ENCODE data around the gene FANK1.
A peak's percentile ranks its signal among the peaks of the same experiment; 100 is the strongest.

The FANK1 gene

GRCh38 chr10:125896088-125896934 is at the start of gene FANK1:
TSS of gene FANK1 (plus strand) at chr10:125896564. CDS start at chr10:125896643, 79 bp downstream.
- TF ChIP-seq FOXM1 (IDR thresholded peaks at IDR 0.05; ENCODE audit: borderline replicate concordance, low read depth) = peak; percentile 12; the same call in 1 of the 2 replicates
- TF ChIP-seq YY1 (IDR thresholded peaks at IDR 0.05; ENCODE audit: low read depth) = peak; percentile 33; the same call in 1 of the 2 replicates
- peak; percentile 85 for TF ChIP-seq MAX (IDR thresholded peaks at IDR 0.05)
- TF ChIP-seq TAF1 (IDR thresholded peaks at IDR 0.05; ENCODE audit: low read depth) = peak; percentile 38; the same call in 1 of the 2 replicates
- peak; percentile 42 for TF ChIP-seq EGR1 (IDR thresholded peaks at IDR 0.05)
- TF ChIP-seq TCF12 (IDR thresholded peaks at IDR 0.05; ENCODE audit: low read depth) = peak; percentile 39

- TF ChIP-seq YY1 (IDR thresholded peaks at IDR 0.05; ENCODE audit: low read depth) (no peak), EP300 (IDR thresholded peaks at IDR 0.05; ENCODE audit: borderline replicate concordance) (no peak), MAX (IDR thresholded peaks at IDR 0.05) (no peak), CREB1 (IDR thresholded peaks at IDR 0.05; ENCODE audit: low read depth) (no peak), ZBTB7A (IDR thresholded peaks at IDR 0.05; ENCODE audit: low read depth) (no peak), USF1 (IDR thresholded peaks at IDR 0.05) (no peak), CEBPB (IDR thresholded peaks at IDR 0.05) (no peak), TAF1 (IDR thresholded peaks at IDR 0.05; ENCODE audit: low read depth) (no peak), RAD21 (IDR thresholded peaks at IDR 0.05; ENCODE audit: low read depth) (no peak), EGR1 (IDR thresholded peaks at IDR 0.05) (no peak), REST (IDR thresholded peaks at IDR 0.05; ENCODE audit: low read depth) (no peak), FOXM1 (IDR thresholded peaks at IDR 0.05; ENCODE audit: borderline replicate concordance, low read depth) (no peak), NFIC (IDR thresholded peaks at IDR 0.05) (no peak), TEAD4 (IDR thresholded peaks at IDR 0.05) (no peak), TCF12 (IDR thresholded peaks at IDR 0.05; ENCODE audit: low read depth) (no peak)
These were observed 49.5 kb upstream of the FANK1 start for GRCh38 chr10:125846894-125847293.

- TF ChIP-seq TEAD4 (IDR thresholded peaks at IDR 0.05) (no peak), NFIC (IDR thresholded peaks at IDR 0.05) (no peak), REST (IDR thresholded peaks at IDR 0.05; ENCODE audit: low read depth) (no peak), CEBPB (IDR thresholded peaks at IDR 0.05) (no peak), MAX (IDR thresholded peaks at IDR 0.05) (no peak), ZBTB7A (IDR thresholded peaks at IDR 0.05; ENCODE audit: low read depth) (no peak), YY1 (IDR thresholded peaks at IDR 0.05; ENCODE audit: low read depth) (no peak), CREB1 (IDR thresholded peaks at IDR 0.05; ENCODE audit: low read depth) (no peak), RAD21 (IDR thresholded peaks at IDR 0.05; ENCODE audit: low read depth) (no peak), FOXM1 (IDR thresholded peaks at IDR 0.05; ENCODE audit: borderline replicate concordance, low read depth) (no peak), EP300 (IDR thresholded peaks at IDR 0.05; ENCODE audit: borderline replicate concordance) (no peak), USF1 (IDR thresholded peaks at IDR 0.05) (no peak), TCF12 (IDR thresholded peaks at IDR 0.05; ENCODE audit: low read depth) (no peak)
These were observed 48.0 kb upstream of the FANK1 start for GRCh38 chr10:125848371-125848770.

GRCh38 chr10:125848857-125849256 is 47.5 kb upstream of the FANK1 start:
- TF ChIP-seq USF1 (IDR thresholded peaks at IDR 0.05) (no peak), YY1 (IDR thresholded peaks at IDR 0.05; ENCODE audit: low read depth) (no peak)

GRCh38 chr10:125849448-125849847 is 46.9 kb upstream of the FANK1 start:
- TF ChIP-seq RAD21 (IDR thresholded peaks at IDR 0.05; ENCODE audit: low read depth) (no peak), MAX (IDR thresholded peaks at IDR 0.05) (no peak), TAF1 (IDR thresholded peaks at IDR 0.05; ENCODE audit: low read depth) (no peak), EGR1 (IDR thresholded peaks at IDR 0.05) (no peak), TEAD4 (IDR thresholded peaks at IDR 0.05) (no peak), CEBPB (IDR thresholded peaks at IDR 0.05) (no peak), REST (IDR thresholded peaks at IDR 0.05; ENCODE audit: low read depth) (no peak), YY1 (IDR thresholded peaks at IDR 0.05; ENCODE audit: low read depth) (no peak), FOXM1 (IDR thresholded peaks at IDR 0.05; ENCODE audit: borderline replicate concordance, low read depth) (no peak), NFIC (IDR thresholded peaks at IDR 0.05) (no peak), ZBTB7A (IDR thresholded peaks at IDR 0.05; ENCODE audit: low read depth) (no peak), EP300 (IDR thresholded peaks at IDR 0.05; ENCODE audit: borderline replicate concordance) (no peak), CREB1 (IDR thresholded peaks at IDR 0.05; ENCODE audit: low read depth) (no peak), USF1 (IDR thresholded peaks at IDR 0.05) (no peak), TCF12 (IDR thresholded peaks at IDR 0.05; ENCODE audit: low read depth) (no peak)

Data from Ishikawa (cell line).